Measurements from ENCODE around the gene ZFYVE9.

DNA sequence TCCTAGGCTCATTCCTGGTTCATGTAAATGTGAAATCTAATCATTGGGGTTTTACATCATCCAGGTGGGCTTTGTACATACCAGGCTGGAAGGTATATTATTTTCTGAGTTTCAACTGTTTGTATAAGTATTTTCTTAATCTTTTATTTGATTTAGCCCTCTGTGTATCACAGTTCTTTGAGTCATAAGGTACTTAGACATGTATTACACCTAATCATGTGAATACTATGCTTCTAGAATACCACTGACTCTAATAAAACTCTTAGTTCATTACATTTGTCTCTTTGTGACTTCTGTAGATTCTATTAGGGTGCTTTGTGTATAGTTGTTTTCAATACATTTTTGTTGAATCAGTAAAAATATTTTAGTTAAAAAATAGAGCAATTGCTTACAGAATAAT lies 92.8 kb downstream of the ZFYVE9 start:
- no peak for TF ChIP-seq RAD21 (IDR thresholded peaks at IDR 0.05; ENCODE audit: low read length)
- TF ChIP-seq, protein P1, sequence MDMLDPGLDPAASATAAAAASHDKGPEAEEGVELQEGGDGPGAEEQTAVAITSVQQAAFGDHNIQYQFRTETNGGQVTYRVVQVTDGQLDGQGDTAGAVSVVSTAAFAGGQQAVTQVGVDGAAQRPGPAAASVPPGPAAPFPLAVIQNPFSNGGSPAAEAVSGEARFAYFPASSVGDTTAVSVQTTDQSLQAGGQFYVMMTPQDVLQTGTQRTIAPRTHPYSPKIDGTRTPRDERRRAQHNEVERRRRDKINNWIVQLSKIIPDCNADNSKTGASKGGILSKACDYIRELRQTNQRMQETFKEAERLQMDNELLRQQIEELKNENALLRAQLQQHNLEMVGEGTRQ (IDR thresholded peaks at IDR 0.05; ENCODE audit: low read depth, low read length): no peak
- TF ChIP-seq, protein P2, sequence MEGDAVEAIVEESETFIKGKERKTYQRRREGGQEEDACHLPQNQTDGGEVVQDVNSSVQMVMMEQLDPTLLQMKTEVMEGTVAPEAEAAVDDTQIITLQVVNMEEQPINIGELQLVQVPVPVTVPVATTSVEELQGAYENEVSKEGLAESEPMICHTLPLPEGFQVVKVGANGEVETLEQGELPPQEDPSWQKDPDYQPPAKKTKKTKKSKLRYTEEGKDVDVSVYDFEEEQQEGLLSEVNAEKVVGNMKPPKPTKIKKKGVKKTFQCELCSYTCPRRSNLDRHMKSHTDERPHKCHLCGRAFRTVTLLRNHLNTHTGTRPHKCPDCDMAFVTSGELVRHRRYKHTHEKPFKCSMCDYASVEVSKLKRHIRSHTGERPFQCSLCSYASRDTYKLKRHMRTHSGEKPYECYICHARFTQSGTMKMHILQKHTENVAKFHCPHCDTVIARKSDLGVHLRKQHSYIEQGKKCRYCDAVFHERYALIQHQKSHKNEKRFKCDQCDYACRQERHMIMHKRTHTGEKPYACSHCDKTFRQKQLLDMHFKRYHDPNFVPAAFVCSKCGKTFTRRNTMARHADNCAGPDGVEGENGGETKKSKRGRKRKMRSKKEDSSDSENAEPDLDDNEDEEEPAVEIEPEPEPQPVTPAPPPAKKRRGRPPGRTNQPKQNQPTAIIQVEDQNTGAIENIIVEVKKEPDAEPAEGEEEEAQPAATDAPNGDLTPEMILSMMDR (conservative IDR thresholded peaks at IDR 0.05; ENCODE audit: low read depth, low read length): no peak
- TF ChIP-seq CEBPB (IDR thresholded peaks at IDR 0.05; ENCODE audit: low read depth, low read length): no peak
- TF ChIP-seq POLR2A (IDR thresholded peaks at IDR 0.05; ENCODE audit: low read depth, low read length): no peak
- TF ChIP-seq MAZ (IDR thresholded peaks at IDR 0.05; ENCODE audit: borderline replicate concordance, low read depth, low read length): no peak
- no peak for TF ChIP-seq RFX5 (IDR thresholded peaks at IDR 0.05; ENCODE audit: low read depth, low read length)
- TF ChIP-seq SMC3 (IDR thresholded peaks at IDR 0.05; ENCODE audit: low read depth, low read length): no peak

All from IMR-90 (cell line).